HG03342 (cell line): ENCODE data around the gene OAS1.
"Not testable (repeated sequence)": the region's sequence is repeated elsewhere in the genome, so short reads cannot be mapped to it uniquely, and the experiment has no call there.

Experiments used
- ATAC-seq: cut with Tn5 transposase; IDR thresholded peaks from one replicate; pipeline ENCODE4 v1.9.1; 2021; ENCODE audit warnings: mild to moderate bottlenecking, moderate library complexity; ENCODE audit not compliant: unreplicated experiment

Gene OAS1

DNA sequence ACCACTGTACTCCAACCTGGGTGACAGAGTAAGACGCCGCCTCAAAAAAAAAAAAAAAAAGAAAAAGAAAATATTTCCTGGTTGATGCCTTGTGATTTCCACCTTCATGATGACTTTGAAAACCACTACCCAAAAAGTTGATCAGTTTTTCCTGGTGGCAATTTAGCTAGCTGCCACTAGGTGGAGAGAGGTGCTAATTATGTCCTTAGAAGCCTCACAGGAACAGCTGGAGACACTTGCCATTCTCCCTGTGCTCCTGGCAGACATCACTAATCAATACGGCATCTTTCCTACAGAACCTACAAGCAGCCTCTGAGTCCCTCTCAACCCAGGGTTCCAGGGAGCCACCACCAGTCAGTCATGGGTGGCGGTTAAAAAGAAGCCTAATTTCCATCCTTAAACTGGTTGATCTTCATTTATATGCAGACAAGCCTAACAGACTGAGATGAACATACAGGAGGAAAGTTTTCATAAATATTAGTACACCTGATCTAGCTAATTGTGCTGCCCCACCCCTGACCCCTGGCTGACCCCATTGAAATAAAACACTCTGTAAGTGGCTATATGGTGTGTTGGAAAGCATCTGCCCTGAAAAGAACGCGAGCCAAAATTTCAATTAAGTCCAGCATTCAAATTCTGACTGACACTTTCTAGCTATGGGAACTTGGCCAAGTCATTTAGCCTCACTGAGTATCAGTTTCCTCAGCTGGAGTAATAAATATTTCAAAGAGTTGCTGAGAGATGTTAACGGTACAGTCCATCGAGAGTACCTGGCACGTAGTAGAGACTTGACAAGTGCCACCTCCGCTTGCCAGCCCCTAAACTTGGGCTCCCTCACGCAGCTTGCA is 6.2 kb upstream of the OAS1 start:
- no peak for ATAC-seq

DNA sequence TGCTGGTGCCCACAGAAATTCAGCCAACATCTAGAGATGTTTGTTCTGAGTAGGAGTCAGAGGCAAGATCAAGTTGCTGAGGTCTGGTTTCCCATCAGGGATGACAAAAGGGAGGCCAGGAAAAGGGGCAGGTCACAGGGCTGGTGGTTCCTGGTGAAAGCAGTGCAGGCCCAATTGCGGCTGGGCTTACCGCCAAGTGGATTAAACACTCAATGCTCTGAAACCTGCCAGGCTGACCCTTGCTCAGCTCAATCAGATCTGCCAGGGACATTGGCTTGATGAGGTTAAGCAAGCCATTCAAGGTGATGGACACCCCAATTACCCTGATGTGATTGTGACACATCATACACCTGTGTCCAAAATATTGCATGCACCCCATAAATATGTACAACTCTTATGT is 5.5 kb upstream of the OAS1 start:
- no peak for ATAC-seq

DNA sequence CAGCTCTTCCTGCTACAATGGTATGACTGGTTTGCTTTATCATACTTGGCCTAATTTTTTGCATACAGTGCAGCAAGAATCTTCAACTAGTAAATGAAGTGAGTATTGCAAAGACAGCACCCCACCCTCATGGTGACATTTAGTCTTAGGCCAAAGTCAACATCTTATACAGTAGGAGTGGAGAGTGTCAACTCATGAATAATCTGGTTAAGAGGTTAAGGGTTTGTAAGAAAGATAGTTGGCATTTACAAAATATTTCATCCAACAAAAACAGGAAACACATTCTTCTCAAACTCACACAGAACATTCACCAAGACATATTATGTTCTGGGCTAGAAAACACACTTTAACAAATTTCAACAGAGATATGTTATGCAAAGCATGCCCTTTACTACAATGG is 2.2 kb upstream of the OAS1 start:
- no peak for ATAC-seq

DNA sequence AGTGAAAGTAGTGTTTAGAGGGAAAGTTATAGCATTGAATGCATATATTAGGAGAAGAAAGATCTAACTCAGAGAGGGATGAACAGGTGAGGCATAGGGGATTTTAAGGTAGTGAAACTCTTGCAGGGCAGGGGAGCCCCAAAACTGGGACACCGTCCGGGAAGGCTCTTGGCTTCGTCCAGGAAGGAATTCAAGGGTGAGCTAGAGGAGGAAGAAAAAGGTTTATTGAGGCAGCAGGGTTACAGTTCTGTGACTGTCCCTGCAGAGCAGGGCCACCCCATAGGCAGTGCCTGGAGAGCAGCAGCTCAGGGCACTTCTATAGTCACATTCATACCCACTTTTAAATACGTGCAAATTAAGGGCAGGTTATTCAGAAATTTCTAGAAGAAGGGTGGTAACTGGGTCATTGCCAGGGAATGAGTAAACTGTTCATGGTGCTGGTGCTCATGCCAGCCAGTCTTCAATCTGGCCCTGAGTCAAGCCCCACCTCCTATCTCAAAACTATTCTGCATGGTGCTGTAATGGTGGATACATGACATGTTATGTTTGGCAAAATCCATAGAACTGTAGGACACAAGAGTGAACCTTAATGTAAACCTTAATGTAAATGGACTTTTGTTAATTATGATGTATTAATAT is 1.2 kb upstream of the OAS1 start:
- ATAC-seq: no peak

GRCh38 chr12:112907415-112908157 is 824 bp downstream of the OAS1 start:
- ATAC-seq: peak; percentile 37

GRCh38 chr12:112908548-112908947 is 1.8 kb downstream of the OAS1 start:
- ATAC-seq: no peak

- no peak for ATAC-seq
These were observed 2.9 kb downstream of the OAS1 start for GRCh38 chr12:112909693-112910092.

DNA sequence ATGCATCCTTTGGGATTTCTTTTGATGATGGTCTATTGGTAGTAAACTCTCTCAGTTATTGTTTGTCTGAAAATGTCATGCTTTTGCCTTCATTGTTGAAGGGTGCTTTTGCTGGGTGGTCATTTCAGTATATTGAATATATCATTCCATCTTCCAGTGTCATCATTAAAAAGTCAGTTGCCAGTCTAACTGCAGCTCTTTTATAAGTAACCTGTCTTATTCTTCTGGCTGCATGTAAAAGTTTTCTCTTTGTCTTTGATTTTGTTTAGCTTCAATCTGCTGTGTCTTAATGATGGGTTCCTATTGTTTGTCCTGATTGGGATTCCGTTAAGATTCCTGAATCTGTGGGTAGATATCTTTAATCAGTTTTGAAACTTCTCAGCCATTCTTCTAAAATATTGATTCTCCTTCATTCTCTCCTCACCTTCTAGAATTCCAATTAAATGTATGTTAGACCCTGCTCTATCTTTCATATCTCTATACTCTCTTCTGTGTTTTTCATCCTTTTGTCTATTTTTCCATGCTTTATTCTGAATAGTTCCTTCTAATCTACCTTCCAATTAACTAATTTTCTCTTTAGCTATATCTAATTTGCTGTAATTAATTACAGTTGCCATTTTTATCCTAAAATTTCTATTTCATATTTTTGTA is 6.4 kb downstream of the OAS1 start:
- ATAC-seq: no peak

DNA sequence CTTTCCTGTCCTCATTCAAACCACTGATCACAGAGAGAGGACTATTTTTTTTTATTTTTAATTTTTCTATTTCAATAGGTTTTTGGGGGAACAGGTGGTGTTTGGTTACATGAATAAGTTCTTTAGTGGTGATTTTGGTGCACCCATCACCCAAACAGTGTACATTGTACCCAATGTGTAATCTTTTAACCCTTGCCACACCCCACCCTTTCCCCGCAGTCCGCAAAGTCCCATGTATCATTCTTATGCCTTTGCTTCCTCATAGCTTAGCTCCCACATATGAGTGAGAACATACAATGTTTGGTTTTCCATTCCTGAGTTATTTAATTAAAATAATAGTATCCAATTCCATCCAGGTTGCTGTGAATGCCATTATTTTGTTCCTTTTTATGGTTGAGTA is 7.1 kb downstream of the OAS1 start:
- not testable (repeated sequence) for ATAC-seq

DNA sequence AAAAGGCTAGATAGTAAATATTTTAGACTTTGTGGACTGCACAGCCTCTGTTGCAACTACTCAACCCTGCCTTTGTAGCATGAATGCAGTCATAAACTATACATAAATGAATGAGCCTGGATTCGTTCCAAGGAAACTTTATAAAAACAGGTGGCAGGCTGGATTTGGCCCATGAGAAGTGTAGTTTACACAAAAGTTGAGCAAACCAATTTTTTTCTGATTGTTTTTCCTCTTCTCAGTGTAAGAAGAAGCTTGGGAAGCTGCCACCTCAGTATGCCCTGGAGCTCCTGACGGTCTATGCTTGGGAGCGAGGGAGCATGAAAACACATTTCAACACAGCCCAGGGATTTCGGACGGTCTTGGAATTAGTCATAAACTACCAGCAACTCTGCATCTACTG is 9.5 kb downstream of the OAS1 start:
- no peak for ATAC-seq

DNA sequence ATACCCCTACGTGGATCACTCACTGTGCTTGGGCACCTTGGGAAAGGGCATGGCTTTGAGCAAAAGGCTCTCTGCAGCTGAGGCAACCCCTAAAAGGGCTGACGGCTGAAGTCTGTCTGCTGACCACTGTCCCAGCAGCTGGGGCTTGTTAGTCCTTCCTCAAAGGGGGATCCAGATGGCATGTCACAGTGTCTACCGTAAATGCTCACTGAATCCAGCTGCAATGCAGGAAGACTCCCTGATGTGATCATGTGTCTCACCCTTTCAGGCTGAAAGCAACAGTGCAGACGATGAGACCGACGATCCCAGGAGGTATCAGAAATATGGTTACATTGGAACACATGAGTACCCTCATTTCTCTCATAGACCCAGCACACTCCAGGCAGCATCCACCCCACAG is 12.4 kb downstream of the OAS1 start:
- no peak for ATAC-seq

- peak; percentile 75 for ATAC-seq
These were observed 18.2 kb downstream of the OAS1 start for GRCh38 chr12:112924986-112925385.

DNA sequence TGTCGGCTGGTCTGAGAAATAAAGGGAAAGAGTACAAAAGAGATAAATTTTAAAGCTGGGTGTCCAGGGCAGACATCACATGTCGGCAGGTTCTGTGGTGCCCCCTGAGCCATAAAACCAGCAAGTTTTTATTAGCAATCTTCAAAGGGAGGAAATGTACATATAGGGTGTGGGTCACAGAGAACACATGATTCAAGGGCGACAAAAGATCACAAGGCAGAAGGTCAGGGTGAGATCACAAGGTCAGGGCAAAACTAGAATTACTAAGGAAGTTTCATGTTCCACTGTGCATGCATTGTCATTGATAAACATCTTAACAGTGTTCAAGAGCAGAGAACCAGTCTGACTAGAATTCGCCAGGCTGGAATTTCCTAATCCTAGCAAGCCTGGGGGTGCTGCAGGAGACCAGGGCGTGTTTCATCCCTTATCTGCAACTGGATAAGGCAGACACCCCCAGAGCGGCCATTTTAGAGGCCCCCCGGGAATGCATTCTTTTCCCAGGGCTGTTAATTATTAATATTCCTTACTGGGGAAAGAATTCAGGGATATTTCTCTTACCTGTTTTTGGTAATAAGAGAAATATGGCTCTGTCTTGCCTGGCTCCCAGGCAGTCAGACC is 19.8 kb downstream of the OAS1 start:
- not testable (repeated sequence) for ATAC-seq

DNA sequence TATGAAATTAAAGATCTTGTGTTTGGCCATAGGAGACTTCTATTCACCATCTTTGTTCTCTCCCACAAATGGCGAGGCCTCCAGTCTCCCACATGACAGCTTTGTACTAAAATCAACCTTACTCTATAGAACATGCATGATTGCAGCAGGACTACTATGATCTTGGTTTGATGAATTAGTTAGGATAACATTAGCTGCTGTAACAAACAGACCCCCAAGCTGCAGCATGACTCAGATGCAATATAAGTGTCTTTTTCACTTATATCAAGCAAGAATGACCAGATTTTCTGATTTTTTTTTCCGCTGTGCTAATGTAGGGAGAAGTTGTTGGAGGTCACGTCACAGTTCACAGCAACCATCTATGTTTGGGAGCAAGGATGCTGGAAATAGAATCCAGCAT is 20.7 kb downstream of the OAS1 start:
- ATAC-seq: no peak

DNA sequence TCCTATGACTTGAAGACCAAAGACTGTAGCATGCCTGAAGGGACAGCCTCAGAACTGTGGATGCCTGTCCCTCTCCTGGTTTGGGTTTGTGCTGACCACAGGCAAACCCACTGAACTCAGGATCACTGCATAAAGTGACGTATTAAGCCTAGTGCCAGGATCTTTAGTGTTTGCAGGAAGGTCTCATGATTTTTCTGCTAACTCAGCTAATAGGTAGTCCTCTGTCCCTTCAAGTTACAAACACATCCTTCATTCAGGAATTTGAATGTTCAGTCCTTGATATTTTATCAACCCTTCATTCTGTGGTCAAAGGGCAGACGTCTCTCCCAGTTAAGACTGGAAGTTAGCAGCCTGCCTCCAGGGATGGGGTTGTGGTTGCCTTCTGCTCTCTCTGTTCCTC is 21.2 kb downstream of the OAS1 start:
- ATAC-seq: no peak

DNA sequence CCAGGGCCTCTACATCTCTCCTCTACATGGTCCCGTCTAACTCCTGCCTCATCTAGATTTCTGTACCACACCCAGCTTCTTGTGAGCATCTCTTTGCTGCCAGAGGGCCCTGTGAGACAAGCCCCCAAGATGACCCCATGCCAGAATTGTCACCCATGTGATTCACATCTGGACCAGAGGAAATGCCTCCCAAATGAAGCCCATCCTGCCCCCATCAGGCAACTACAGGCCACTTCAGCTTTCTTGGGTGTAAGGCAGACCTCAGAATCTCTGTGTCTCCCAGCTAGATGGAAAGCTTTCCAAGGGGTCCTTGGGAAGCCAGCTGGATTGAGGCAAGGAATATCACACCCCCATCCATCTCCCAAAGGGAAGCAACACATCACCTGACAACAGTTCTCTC is 22.2 kb downstream of the OAS1 start:
- ATAC-seq: no peak

DNA sequence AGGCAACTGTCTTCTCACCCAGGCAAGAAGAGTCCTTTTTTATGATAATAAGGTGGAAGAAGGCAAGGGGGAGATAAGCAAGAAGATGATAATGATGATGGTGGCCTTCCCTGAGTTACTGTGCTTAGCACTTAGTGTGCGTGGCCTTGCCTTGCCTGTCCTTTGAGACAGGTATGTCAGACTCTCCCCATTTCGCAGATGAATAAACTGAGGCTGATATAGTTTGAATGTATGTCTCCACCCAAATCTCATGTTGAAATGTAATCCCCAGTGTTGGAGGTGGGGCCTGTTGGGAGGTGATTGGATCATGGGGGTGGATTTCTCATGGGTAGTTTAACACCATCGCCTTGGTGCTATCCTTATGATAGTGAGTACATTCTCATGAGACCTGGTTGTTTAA is 23.0 kb downstream of the OAS1 start:
- ATAC-seq: no peak

DNA sequence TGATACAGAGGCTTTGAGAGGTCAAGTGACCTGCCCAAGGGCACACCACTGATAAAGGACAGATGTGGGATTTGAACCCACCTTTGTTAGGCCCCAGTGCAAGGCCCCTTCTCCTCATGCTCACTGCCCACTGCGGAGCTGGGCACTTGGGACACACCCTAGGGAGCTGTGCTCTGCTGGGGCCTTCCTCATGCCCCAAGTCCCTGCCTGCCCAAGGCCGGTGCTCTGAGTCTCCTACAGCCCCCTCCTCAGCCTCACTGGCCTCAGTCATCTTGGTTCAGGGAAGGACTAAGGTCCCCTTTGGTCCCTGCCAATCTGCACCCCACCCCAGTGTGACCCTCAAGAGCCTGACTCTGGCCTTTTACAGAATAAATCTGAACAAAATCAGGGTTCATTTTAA is 23.6 kb downstream of the OAS1 start:
- no peak for ATAC-seq

DNA sequence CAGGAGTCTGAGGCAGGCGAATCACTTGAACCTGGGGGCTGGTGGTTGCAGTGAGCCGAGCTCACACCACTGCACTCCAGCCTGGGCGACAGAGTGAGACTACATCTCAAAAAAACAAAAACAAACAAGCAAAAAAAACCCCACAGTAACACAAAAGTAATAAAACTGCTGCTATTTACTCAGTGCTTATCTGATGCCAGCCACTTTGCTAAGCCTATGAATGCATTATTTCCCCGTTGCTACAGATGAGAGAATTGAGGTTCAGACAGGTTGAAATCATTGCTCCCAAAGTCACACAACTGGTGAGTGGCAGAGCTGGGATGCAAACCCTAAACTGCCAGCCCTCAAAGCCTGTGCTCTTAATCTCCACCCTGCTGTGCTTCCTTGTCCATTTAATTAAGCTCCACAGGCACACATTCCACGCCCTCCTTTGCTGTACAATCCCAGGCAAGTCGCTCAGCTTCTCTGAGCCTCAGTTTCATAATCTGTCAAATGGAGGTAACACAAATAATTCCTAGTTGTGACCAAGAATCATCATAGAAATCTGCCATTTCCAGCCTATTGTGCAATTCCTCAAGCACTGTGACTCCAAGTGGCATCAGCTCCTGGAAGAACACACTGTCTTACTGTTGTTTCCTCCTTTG is 25.8 kb downstream of the OAS1 start:
- no peak for ATAC-seq

DNA sequence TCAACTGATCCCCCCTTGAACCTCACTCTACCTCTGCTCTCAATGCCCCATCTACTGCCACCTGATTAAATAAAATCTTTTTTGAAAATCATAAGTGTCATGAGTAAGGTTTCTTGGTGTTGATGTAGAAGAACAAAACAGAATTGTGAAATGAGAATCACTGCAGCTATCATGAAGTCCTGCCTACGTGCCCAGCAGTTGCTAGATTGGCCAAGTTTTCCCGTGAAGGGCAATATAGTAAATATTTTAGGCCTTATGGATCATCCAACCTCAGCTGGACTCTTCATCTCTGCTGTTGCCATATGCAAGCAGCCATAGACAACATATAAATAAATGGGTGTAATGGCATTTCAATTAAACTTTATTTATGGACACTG is 26.4 kb downstream of the OAS1 start:
- ATAC-seq: no peak

GRCh38 chr12:112936264-112936663 is 29.5 kb downstream of the OAS1 start:
- ATAC-seq: no peak
